CD4-positive, alpha-beta T cell treated with Interleukin-17A for 1 hour (primary cell): ENCODE measurements around the gene TFEB.

Experiments used
- DNase-seq: peaks from one replicate; pipeline ENCODE4 v3.0.0-alpha.2; 2020

The TFEB gene

GRCh38 chr6:41736800-41737555, 1.6 kb upstream of the TFEB start:
- DNase-seq: no peak

- DNase-seq: no peak
Measured at GRCh38 chr6:41736186-41736733, 852 bp upstream of the TFEB start.

DNA sequence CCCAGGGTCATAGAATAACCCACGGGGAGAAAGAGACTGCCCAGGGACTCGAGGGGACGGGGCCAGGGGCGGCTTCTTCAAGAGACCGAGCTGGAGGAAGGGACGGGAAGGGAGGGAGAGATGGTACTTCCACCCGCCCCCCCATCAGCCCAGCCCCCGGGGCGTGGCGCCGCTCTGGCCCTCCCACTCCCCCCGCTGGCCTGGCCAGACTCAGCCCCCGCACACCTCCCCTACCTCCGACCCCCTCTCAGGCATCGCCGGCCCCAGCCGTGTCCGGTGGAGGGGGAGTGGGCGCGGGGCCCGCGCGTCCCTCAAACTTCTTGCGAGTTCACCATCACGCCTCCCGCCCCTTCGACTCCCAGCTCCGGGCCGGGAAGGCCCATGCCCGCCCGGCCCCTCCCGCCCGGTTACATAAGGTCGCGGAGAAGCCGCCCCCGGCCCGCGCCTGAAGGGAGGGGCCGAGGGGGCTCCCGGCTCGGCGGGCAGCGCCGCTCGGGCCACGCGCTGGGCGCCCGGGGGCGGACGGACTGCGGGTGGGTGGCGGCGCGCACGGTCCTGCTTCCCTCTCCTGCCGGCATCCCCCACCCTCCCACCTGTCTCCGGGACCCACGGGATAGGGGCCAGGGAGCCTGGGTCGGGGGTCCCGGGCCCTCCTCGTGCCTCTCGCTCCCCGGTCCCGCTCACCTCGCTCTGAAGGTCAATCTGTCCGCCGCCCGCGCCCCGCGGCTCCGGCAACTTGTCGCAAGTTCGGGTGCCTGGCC, 562 bp downstream of the TFEB start:
- DNase-seq: peak; percentile 74

GRCh38 chr6:41733707-41734665, 1.4 kb downstream of the TFEB start:
- peak; percentile 75 for DNase-seq

- DNase-seq: no peak
Measured at GRCh38 chr6:41733360-41733706, 2.1 kb downstream of the TFEB start.

GRCh38 chr6:41732591-41733359, 2.6 kb downstream of the TFEB start:
- peak; percentile 83 for DNase-seq

DNA sequence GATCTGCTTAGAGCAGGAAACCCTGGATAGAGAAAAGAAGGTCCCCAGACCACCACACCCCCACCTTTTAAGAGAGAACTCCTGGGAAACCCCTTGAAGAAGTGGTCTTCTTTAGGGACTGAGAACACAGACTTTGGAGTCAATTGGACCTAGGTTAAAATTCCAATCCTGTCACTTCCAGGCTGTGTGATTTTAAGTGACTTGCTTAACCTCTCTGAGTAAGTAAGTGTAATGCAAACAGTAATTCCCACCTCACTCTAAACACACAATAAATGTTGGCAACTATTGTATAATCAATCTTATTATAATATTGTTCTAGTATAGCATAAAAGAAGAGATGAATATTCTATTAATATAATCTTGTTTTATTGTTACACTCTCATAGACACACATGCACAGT, 3.3 kb downstream of the TFEB start:
- no peak for DNase-seq

DNA sequence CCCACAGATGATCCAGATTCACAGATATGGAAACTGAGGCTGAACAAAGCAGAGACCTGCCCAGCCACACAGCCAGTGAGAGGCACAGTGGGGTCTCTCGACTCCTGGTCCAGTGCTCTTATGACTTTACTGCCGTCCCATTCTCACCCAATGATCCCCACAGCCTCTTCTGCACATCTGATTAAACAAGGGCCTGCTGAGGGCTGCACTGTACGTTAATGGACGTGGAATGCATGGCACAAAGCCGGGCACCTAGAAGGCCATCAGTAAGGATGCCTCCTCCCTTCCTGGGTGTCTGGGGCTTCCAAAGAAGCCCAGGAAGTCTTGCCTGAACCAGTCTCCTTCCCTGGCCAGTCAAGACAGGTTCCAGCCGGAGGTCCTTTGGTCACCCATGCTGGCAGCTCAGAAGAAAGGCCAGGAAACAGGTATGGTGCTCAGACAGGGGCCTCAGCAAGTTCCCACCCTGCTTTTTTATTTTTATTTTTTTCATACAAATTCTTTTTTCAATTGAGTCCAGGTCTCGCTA, 3.8 kb downstream of the TFEB start:
- DNase-seq: no peak

DNA sequence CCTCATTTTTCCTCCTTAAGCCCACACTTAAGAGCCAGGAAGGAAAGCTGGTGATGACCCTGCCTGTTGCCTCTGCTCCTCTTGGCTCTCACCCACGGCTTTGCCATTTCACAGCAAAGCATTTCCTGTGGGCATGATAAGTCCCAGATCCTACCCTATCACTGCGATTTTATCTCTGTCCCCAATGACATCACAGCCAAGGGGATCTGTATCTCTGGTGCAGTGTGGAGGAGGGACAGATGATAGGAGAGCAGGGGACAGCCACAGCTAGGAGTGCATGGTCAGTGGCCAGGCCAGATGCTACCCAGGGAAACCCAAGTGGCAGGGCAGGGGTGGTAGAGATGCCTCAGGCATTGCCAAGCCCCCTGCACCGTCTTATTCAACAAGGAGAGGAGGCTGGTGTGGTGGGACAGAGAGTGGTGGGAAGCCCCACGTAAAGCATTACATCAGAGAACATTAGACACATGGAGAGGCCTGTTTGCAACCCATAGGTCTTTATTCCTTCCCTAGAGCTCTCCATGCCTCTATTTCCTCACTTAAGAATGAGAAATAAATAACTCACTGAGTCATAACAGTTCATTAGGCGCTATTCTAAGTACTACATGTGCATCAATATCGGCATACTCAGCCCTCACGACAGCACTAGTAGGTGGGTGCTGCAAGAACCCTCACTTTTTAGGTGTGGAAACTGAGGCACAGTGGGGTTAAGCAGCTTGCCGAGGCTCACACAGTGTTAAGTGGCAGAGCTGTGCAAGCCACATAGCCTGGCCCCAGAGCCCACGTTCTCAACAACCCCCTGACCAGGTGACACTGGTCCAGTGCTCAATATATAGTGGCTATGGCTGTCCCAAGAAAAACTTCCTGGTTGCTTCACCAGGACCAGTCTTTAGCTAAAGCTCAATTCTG, 4.6 kb downstream of the TFEB start:
- peak; percentile 16 for DNase-seq

DNA sequence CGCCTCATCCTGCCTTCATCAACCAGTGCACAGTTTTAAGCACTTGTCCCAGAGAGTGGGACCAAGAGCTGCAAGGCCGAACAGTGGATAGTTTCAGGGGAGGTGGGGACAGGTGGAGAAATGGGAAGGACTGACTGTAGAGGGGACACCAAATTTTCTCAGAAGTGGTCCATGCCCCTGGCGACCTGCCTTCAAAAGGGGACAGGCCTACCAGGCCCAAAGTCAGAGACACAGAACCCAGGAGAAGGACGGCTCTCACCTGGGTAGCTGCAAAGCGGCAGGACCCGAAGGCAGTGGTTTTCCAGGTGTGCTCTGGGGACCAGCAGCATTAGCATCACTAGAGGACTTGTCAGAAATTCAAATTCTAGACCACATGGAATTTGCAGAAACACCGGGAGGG, 5.8 kb downstream of the TFEB start:
- no peak for DNase-seq

GRCh38 chr6:41728954-41729353, 6.5 kb downstream of the TFEB start:
- no peak for DNase-seq

- no peak for DNase-seq
Measured at GRCh38 chr6:41728073-41728936, 7.1 kb downstream of the TFEB start.

- no peak for DNase-seq
Measured at GRCh38 chr6:41727705-41728072, 7.7 kb downstream of the TFEB start.

DNA sequence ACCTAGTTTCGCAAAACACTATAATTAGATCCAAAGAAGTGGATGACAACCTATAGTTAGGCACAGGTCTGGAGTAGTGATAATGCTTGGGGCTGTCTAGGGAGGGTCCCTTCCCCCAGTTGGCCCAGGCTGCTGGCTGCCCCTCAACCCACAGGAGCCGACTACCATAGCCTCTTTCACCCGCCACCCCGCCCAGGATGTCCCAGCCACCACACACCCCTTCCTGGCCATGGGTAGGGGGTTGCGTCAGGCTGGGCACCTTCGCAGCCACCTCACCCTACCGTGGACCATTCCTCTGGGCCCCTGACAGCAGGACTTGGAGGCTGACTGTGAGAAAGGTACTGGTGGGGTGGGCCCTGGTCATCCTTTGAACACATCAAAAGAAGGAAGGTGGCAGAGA, 8.5 kb downstream of the TFEB start:
- DNase-seq: peak; percentile 11

DNA sequence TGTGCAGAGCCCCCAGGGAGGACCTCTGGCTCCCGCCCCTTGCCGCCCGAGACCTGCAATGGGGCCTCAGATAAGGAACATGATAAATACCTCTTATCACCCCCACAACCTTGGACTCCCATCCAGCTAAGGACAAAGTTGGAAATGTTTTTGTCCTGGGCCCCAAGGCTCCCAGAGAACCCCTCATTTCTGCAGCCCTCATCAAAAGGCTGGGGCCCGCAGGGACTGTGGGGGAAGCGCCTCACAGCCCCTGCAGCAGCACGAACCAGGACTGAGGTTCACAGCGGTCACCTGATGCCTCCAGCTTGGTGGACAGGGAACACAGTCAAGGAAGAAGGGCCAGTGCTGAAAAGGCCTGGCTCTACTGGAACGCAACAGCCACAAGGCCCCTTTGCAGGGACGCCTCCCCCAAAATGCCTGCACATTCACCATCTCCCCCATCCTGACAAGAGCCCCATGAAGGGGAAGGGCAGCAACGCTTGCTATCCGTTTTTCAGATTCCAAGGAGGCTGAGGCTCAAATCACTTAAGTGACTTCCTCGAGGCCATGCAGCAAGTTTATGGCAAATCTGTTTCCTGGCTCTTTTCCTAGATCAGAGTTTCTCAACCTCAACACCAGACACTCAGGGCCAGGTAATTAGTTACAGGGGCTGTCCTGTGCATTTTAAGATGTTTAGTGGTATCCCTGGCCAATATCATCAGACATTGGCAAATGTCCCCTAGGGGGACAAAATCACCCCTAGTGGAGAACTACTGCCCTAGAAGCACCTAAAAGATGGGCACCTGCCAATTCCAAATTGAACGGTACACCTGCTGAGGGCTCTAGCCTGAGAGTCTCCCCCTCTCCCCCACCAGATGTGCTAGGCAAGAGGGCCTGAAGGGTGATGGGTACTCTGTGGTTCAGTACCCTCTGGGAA, 10.6 kb downstream of the TFEB start:
- no peak for DNase-seq

GRCh38 chr6:41724228-41724580, 11.2 kb downstream of the TFEB start:
- DNase-seq: no peak

DNA sequence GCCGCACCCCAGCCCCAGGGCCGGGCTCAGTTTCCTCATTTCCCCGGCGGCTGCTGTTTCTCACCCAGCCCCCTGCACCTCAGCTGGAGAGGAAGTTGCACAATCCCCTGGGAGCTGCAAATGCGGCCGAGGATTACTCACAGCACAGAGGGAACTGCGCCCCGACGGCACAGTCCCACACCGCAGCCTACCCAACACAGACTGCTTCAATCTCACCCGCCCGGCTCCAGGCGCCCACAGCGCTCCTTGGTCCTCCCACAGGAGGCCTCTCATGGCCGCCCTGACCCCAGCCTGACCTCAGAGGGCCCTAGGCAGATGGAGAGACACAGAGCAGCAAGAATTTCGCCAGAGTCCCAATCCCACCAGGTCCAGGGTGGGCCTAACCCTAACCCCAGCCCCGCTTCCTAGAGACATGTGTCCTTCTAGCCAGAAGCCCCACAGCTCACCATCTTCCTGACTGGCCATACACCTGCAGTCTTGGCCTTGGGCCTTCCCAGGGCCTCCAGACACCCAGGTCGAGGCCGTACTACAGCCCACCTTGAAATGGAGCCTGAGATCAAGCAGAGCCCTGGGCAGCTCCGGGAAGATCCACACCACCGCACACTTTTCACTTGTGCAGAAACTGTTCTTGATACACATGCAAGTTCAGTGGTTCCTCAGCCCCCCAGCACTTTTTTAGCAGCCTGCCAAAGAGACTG, 11.7 kb downstream of the TFEB start:
- peak; percentile 26 for DNase-seq

GRCh38 chr6:41722969-41723529, 12.4 kb downstream of the TFEB start:
- DNase-seq: no peak
